Liver (tissue), 9 donors: ENCODE data around the gene VAV3. TPM values are rescaled to one million over a fixed set of nuclear protein-coding genes. Genes with fewer than 3 reads are reported as not detected.

Source experiments
- DNase-seq: peaks from one replicate; pipeline ENCODE4 v3.0.0-alpha.2; 2017; ENCODE audit warnings: low spot score
- H3K27ac ChIP-seq, 2 donors: one replicate each; pipeline ENCODE4 v1.7.0; 2013; ENCODE audit warnings: inconsistent platforms in 2 of 2, low read length in 2 of 2, control low read depth in 1 of 2, low read depth in 1 of 2, mild to moderate bottlenecking in 1 of 2
- H3K27me3 ChIP-seq, 4 donors: one replicate each; pipeline versions ENCODE4 v1.6.1 to v1.7.0; 2013; ENCODE audit warnings: low read length in 3 of 4, inconsistent platforms in 1 of 4, mild to moderate bottlenecking in 1 of 4, moderate library complexity in 1 of 4; ENCODE audit not compliant: control insufficient read depth in 4 of 4, insufficient read depth in 4 of 4
- H3K36me3 ChIP-seq, 4 donors: one replicate each; pipeline versions ENCODE4 v1.6.1 to v1.7.0; 2013; ENCODE audit warnings: low read length in 3 of 4, mild to moderate bottlenecking in 3 of 4, low read depth in 1 of 4, moderate library complexity in 1 of 4; ENCODE audit not compliant: control insufficient read depth in 4 of 4, insufficient read depth in 3 of 4
- H3K4me1 ChIP-seq, 4 donors: one replicate each; pipeline versions ENCODE4 v1.6.1 to v1.7.0; 2013; ENCODE audit warnings: low read length in 3 of 4, mild to moderate bottlenecking in 3 of 4, moderate library complexity in 1 of 4; ENCODE audit not compliant: control insufficient read depth in 4 of 4, insufficient read depth in 4 of 4
- H3K4me3 ChIP-seq, 3 donors: one replicate each; pipeline versions ENCODE4 v1.6.1 to v1.7.0; 2013; ENCODE audit warnings: low read length in 3 of 3, control low read depth in 1 of 3, low read depth in 1 of 3, mild to moderate bottlenecking in 1 of 3
- H3K9ac ChIP-seq, 2 donors: one replicate each; pipeline ENCODE4 v1.7.0; 2013; ENCODE audit warnings: low read length in 2 of 2, mild to moderate bottlenecking in 2 of 2, moderate library complexity in 2 of 2, control low read depth in 1 of 2, low read depth in 1 of 2
- H3K9me3 ChIP-seq, 4 donors: one replicate each; pipeline versions ENCODE4 v1.6.1 to v1.7.0; 2013; ENCODE audit warnings: low read length in 3 of 4; ENCODE audit not compliant: control insufficient read depth in 4 of 4
- EGR1 ChIP-seq, 2 donors: IDR thresholded peaks; 2 replicates each; pipeline ENCODE4 v1.6.1; 2016 to 2018; ENCODE audit warnings: antibody characterized with exemption in 2 of 2, low read depth in 2 of 2
- FOXA1 ChIP-seq: IDR thresholded peaks from 2 replicates; pipeline ENCODE4 v1.6.1; 2016; ENCODE audit warnings: antibody characterized with exemption
- FOXA2 ChIP-seq: IDR thresholded peaks from 2 replicates; pipeline ENCODE4 v1.6.1; 2016; ENCODE audit warnings: antibody characterized with exemption
- GABPA ChIP-seq, 2 donors: IDR thresholded peaks in 1 of 2; conservative IDR thresholded peaks in 1 of 2; 2 replicates each; pipeline ENCODE4 v1.6.1; 2016; ENCODE audit warnings: antibody characterized with exemption in 2 of 2, mild to moderate bottlenecking in 1 of 2, moderate library complexity in 1 of 2
- HNF4A ChIP-seq, 2 donors: conservative IDR thresholded peaks; 2 replicates each; pipeline ENCODE4 v1.6.1; 2016; ENCODE audit warnings: antibody characterized with exemption in 2 of 2, mild to moderate bottlenecking in 2 of 2
- HNF4G ChIP-seq: IDR thresholded peaks from 2 replicates; pipeline ENCODE4 v1.6.1; 2016; ENCODE audit warnings: antibody characterized with exemption
- JUND ChIP-seq, 2 donors: IDR thresholded peaks; 2 replicates each; pipeline ENCODE4 v1.6.1; 2016; ENCODE audit warnings: antibody characterized with exemption in 2 of 2
- NR2F2 ChIP-seq: IDR thresholded peaks from 2 replicates; pipeline ENCODE4 v1.6.1; 2016; ENCODE audit warnings: antibody characterized with exemption
- RAD21 ChIP-seq, 2 donors: IDR thresholded peaks; 2 replicates each; pipeline ENCODE4 v1.6.1; 2016; ENCODE audit warnings: antibody characterized with exemption in 2 of 2, mild to moderate bottlenecking in 2 of 2
- RXRA ChIP-seq, 2 donors: IDR thresholded peaks; 2 replicates each; pipeline ENCODE4 v1.6.1; 2017 to 2018; ENCODE audit warnings: antibody characterized with exemption in 2 of 2, mild to moderate bottlenecking in 1 of 2
- SP1 ChIP-seq: IDR thresholded peaks from 2 replicates; pipeline ENCODE4 v1.6.1; 2018; ENCODE audit warnings: antibody characterized with exemption, mild to moderate bottlenecking
- TAF1 ChIP-seq: conservative IDR thresholded peaks from 2 replicates; pipeline ENCODE4 v1.6.1; 2016; ENCODE audit warnings: antibody characterized with exemption, mild to moderate bottlenecking
- YY1 ChIP-seq: IDR thresholded peaks from 2 replicates; pipeline ENCODE4 v1.6.1; 2016; ENCODE audit warnings: antibody characterized with exemption, mild to moderate bottlenecking
- WGBS: extraction: QIAGEN DNeasy Blood & Tissue Kit; methylation state at CpG from one replicate; pipeline ENCODE4 v1.1.7; 2013; 5-methylcytosine and 5-hydroxymethylcytosine counted together
- polyA plus RNA-seq, 2 donors: library from polyadenylated mRNA; stranded (reverse) in 1 of 2; unstranded in 1 of 2; fragments of 200-250 nt in 1 of 2; fragments of >200 nt in 1 of 2; fragmentation: Nextera tagmentation in 1 of 2; extraction: Ambion mirVana in 1 of 2; gene quantifications; one replicate each; pipeline versions ENCODE4 v1.2.1 to v1.2.3, GENCODE V29; 2013 to 2015
- total RNA-seq, 2 donors: library from RNA; depleted of rRNA; stranded (reverse); fragments of >200 nt; gene quantifications; one replicate each; pipeline ENCODE4 v1.2.3, GENCODE V29; 2014
- TF ChIP-seq, protein P1 (sequence below): fragments of 150-350 bp; IDR thresholded peaks from 2 replicates; pipeline ENCODE4 v1.5.1; 2017; ENCODE audit warnings: improper control_type of control experiment, low read depth, low read length; ENCODE audit not compliant: missing input control
- TF ChIP-seq, protein P2 (sequence below): IDR thresholded peaks from 2 replicates; pipeline ENCODE4 v1.6.1; 2016; ENCODE audit warnings: antibody characterized with exemption
- TF ChIP-seq, protein P3 (sequence below): IDR thresholded peaks from 2 replicates; pipeline ENCODE4 v1.6.1; 2016; ENCODE audit warnings: antibody characterized with exemption
- donor health status: healthy.
- donor health status: healthy.
- donor health status: healthy.
- donor health status: healthy.
- donor health status: healthy.

Gene VAV3
- total and polyA plus RNA-seq, 4 donors: 0.46 to 4.8 (median 2.7) TPM

DNA sequence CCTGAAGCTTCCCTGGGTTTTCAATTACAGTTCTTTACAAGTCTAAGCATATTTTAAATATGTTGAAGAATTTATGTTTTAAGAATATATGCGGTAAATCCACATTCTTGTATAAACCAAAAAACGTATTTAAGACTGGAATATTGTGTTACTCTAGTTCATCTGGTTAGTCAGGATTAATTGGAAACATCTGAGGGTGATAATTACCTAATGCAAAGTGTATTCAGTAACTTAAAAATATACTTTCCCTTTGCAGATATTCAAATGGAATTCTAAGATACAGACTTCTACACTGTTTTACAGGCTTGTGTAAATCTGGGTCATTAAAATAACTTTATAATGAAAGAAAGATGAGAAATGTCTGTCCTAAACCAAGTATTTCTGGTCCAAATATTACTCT, 302.0 kb downstream of the VAV3 start:
- DNase-seq: no peak
- TF ChIP-seq NR2F2 (no peak), TAF1 (no peak), JUND (IDR thresholded peaks at IDR 0.05) (no peak), FOXA1 (no peak), EGR1 (IDR thresholded peaks at IDR 0.05; ENCODE audit: low read depth in 2 of 2) (no peak), HNF4A (conservative IDR thresholded peaks at IDR 0.05) (no peak), FOXA2 (no peak), SP1 (no peak), GABPA (IDR thresholded peaks at IDR 0.05 in 1 of 2, conservative IDR thresholded peaks at IDR 0.05 in 1 of 2) (no peak), RAD21 (IDR thresholded peaks at IDR 0.05) (no peak), YY1 (no peak)
- TF ChIP-seq, protein P1, sequence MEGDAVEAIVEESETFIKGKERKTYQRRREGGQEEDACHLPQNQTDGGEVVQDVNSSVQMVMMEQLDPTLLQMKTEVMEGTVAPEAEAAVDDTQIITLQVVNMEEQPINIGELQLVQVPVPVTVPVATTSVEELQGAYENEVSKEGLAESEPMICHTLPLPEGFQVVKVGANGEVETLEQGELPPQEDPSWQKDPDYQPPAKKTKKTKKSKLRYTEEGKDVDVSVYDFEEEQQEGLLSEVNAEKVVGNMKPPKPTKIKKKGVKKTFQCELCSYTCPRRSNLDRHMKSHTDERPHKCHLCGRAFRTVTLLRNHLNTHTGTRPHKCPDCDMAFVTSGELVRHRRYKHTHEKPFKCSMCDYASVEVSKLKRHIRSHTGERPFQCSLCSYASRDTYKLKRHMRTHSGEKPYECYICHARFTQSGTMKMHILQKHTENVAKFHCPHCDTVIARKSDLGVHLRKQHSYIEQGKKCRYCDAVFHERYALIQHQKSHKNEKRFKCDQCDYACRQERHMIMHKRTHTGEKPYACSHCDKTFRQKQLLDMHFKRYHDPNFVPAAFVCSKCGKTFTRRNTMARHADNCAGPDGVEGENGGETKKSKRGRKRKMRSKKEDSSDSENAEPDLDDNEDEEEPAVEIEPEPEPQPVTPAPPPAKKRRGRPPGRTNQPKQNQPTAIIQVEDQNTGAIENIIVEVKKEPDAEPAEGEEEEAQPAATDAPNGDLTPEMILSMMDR: no peak
- TF ChIP-seq, protein P2, sequence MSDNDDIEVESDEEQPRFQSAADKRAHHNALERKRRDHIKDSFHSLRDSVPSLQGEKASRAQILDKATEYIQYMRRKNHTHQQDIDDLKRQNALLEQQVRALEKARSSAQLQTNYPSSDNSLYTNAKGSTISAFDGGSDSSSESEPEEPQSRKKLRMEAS: no peak
- TF ChIP-seq, protein P3, sequence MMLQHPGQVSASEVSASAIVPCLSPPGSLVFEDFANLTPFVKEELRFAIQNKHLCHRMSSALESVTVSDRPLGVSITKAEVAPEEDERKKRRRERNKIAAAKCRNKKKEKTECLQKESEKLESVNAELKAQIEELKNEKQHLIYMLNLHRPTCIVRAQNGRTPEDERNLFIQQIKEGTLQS: no peak
- Histone ChIP-seq H3K4me3 (no peak overlapping the region), H3K9me3 (no peaks in the 10 kb centered on the region), H3K9ac (no peak overlapping the region), H3K27ac (no peak overlapping the region), H3K36me3 (no peaks in the 10 kb centered on the region), H3K27me3 (no peaks in the 10 kb centered on the region), H3K4me1 (no peaks in the 10 kb centered on the region)
- WGBS: 81% methylated on average over 2 of the region's 2 CpGs

DNA sequence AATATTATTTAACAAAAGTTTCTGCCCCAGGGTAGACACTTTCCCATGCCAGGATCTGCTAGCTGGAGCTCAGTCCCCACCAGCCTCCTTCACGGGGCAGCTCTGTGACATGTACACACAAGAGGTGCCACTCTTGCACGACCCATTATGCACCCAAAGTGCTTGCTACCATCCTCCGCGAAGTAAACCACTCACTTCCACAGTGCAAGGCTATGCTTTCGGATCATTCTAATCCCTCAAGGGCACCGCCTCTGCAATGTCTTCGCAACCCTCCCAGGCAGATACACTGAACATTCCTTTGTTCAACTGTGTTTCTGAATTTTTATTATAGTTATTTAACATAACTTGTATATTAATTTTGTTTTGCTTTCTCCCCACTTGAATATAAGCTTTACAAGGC, 303.8 kb downstream of the VAV3 start:
- DNase-seq: no peak
- H3K36me3 ChIP-seq: no peaks in the 10 kb centered on the region
- no peak overlapping the region for H3K4me3 ChIP-seq
- 94% methylated on average over 7 of the region's 7 CpGs for WGBS
- H3K27me3 ChIP-seq: no peaks in the 10 kb centered on the region
- no peak overlapping the region for H3K27ac ChIP-seq
- no peaks in the 10 kb centered on the region for H3K9me3 ChIP-seq
- TF ChIP-seq, protein P3: no peak
- TF ChIP-seq HNF4G (no peak), HNF4A (conservative IDR thresholded peaks at IDR 0.05) (no peak), TAF1 (no peak), FOXA2 (no peak), JUND (IDR thresholded peaks at IDR 0.05) (no peak), RXRA (IDR thresholded peaks at IDR 0.05) (no peak), EGR1 (IDR thresholded peaks at IDR 0.05; ENCODE audit: low read depth in 2 of 2) (no peak), FOXA1 (no peak), SP1 (no peak), NR2F2 (no peak), YY1 (no peak), GABPA (IDR thresholded peaks at IDR 0.05 in 1 of 2, conservative IDR thresholded peaks at IDR 0.05 in 1 of 2) (no peak)
- TF ChIP-seq, protein P1: no peak
- H3K9ac ChIP-seq: no peak overlapping the region
- no peaks in the 10 kb centered on the region for H3K4me1 ChIP-seq
